ENCODE measurements around the gene CNTN1. TPM values are rescaled to one million over a fixed set of nuclear protein-coding genes. Genes with fewer than 3 reads are reported as not detected.

CNTN1 gene
- total RNA-seq, 2 experiments from 2014 or later, result not detected

GRCh38 chr12:40980427-40980961, 288.3 kb downstream of the CNTN1 start:
- H3K27ac ChIP-seq (ENCODE audit: low read depth in 1 of 2, low read length in 2 of 2), result no peak overlapping the region
- no peaks in the 10 kb centered on the region for H3K36me3 ChIP-seq (ENCODE audit: insufficient read depth, low read length)
- H3K4me3 ChIP-seq (ENCODE audit: low read length), result no peak overlapping the region
- Mint-ChIP-seq H3K4me3 (no peak overlapping the region), H3K36me3 (ENCODE audit: low read depth) (no peaks in the 10 kb centered on the region), H3K4me1 (ENCODE audit: low read depth) (no peaks in the 10 kb centered on the region), H3K27ac (no peak overlapping the region), H3K27me3 (peaks cover 2% of the 10 kb centered on the region), H3K9me3 (no peaks in the 10 kb centered on the region)
- ATAC-seq (ENCODE audit: poor library complexity) (no peak), DNase-seq (no peak)
- POLR2A ChIA-PET, result no interaction called here
- TF ChIP-seq CTCF (IDR thresholded peaks at IDR 0.05), result no peak
- no peaks in the 10 kb centered on the region for H3K27me3 ChIP-seq (ENCODE audit: control insufficient read depth in 1 of 2, insufficient read depth in 2 of 2, low read length in 2 of 2)
- no peaks in the 10 kb centered on the region for H3K9me3 ChIP-seq (ENCODE audit: control insufficient read depth in 1 of 2, insufficient read depth in 1 of 2, low read length in 2 of 2)
- no peaks in the 10 kb centered on the region for H3K4me1 ChIP-seq (ENCODE audit: insufficient read depth, low read length)
- intact Hi-C loops (cut with DNase I, micrococcal nuclease), result no loop called here
- CTCF ChIA-PET, result no interaction called here

GRCh38 chr12:40986001-40986400, 293.8 kb downstream of the CNTN1 start:
- POLR2A ChIA-PET, result no interaction called here
- Histone ChIP-seq H3K4me1 (ENCODE audit: insufficient read depth, low read length) (no peaks in the 10 kb centered on the region), H3K9me3 (ENCODE audit: control insufficient read depth in 1 of 2, insufficient read depth in 1 of 2, low read length in 2 of 2) (no peaks in the 10 kb centered on the region), H3K4me3 (ENCODE audit: low read length) (no peak overlapping the region), H3K27me3 (ENCODE audit: control insufficient read depth in 1 of 2, insufficient read depth in 2 of 2, low read length in 2 of 2) (no peaks in the 10 kb centered on the region), H3K27ac (ENCODE audit: low read depth in 1 of 2, low read length in 2 of 2) (no peak overlapping the region), H3K36me3 (ENCODE audit: insufficient read depth, low read length) (no peaks in the 10 kb centered on the region)
- DNase-seq, result no peak
- no peak overlapping the region for H3K27ac Mint-ChIP-seq
- CTCF ChIA-PET, result no interaction called here
- ATAC-seq (ENCODE audit: poor library complexity), result no peak
- no peaks in the 10 kb centered on the region for H3K4me1 Mint-ChIP-seq (ENCODE audit: low read depth)
- no peak for TF ChIP-seq CTCF (IDR thresholded peaks at IDR 0.05)
- no peaks in the 10 kb centered on the region for H3K27me3 Mint-ChIP-seq
- no peak overlapping the region for H3K4me3 Mint-ChIP-seq
- intact Hi-C loops (cut with DNase I, micrococcal nuclease), result no loop called here
- peaks cover 7% of the 10 kb centered on the region for H3K9me3 Mint-ChIP-seq
- H3K36me3 Mint-ChIP-seq (ENCODE audit: low read depth), result no peaks in the 10 kb centered on the region

- Histone ChIP-seq H3K4me3 (ENCODE audit: low read length) (no peak overlapping the region), H3K4me1 (ENCODE audit: insufficient read depth, low read length) (no peaks in the 10 kb centered on the region), H3K27me3 (ENCODE audit: control insufficient read depth in 1 of 2, insufficient read depth in 2 of 2, low read length in 2 of 2) (no peaks in the 10 kb centered on the region), H3K27ac (ENCODE audit: low read depth in 1 of 2, low read length in 2 of 2) (no peak overlapping the region), H3K9me3 (ENCODE audit: control insufficient read depth in 1 of 2, insufficient read depth in 1 of 2, low read length in 2 of 2) (no peaks in the 10 kb centered on the region), H3K36me3 (ENCODE audit: insufficient read depth, low read length) (no peaks in the 10 kb centered on the region)
- no peaks in the 10 kb centered on the region for H3K36me3 Mint-ChIP-seq (ENCODE audit: low read depth)
- H3K27me3 Mint-ChIP-seq, result no peaks in the 10 kb centered on the region
- POLR2A ChIA-PET, result no interaction called here
- intact Hi-C loops (cut with DNase I, micrococcal nuclease), result no loop called here
- TF ChIP-seq CTCF (IDR thresholded peaks at IDR 0.05), result no peak
- no peak overlapping the region for H3K27ac Mint-ChIP-seq
- peaks cover 7% of the 10 kb centered on the region for H3K9me3 Mint-ChIP-seq
- H3K4me3 Mint-ChIP-seq, result no peak overlapping the region
- DNase-seq, result no peak
- CTCF ChIA-PET, result no interaction called here
- ATAC-seq (ENCODE audit: poor library complexity), result no peak
- no peaks in the 10 kb centered on the region for H3K4me1 Mint-ChIP-seq (ENCODE audit: low read depth)
Measured at GRCh38 chr12:40988355-40988754, 296.1 kb downstream of the CNTN1 start.
